Ureter (tissue), 1 donor: ENCODE measurements around the gene POLR1H. TPM values are rescaled to one million over a fixed set of nuclear protein-coding genes. Genes with fewer than 3 reads are reported as not detected.

ENCODE experiments used
- total RNA-seq: library from RNA; stranded (reverse); gene quantifications from one replicate; pipeline ENCODE4 v1.2.4, GENCODE V29; 2023
- donor health status: DM: yes; HTN: yes; CAD: no.

The POLR1H gene
- total RNA-seq, 1 donor from 2014 or later, result 33.2 TPM

Other genes starting within 250 kb of the POLR1H start
- gene HLA-G, start 233.4 kb upstream of the POLR1H start, total RNA-seq, result not detected
- 304 TPM for gene HLA-A, start 118.7 kb upstream of the POLR1H start, total RNA-seq
- 76.0 TPM for gene PPP1R11, start 5.9 kb downstream of the POLR1H start, total RNA-seq
- gene RNF39, start 14.5 kb downstream of the POLR1H start, total RNA-seq, result 0.65 TPM
- gene TRIM31, start 51.8 kb downstream of the POLR1H start, total RNA-seq, result 0.78 TPM
- gene TRIM40, start 74.9 kb downstream of the POLR1H start, total RNA-seq, result not detected
- gene TRIM10, start 99.9 kb downstream of the POLR1H start, total RNA-seq, result not detected
- gene TRIM15, start 102.3 kb downstream of the POLR1H start, total RNA-seq, result not detected
- 61.4 TPM for gene TRIM26, start 152.1 kb downstream of the POLR1H start, total RNA-seq